Glutamatergic neuron (in vitro differentiated cells): ENCODE data around the gene PIK3R5. TPM values are rescaled to one million over a fixed set of nuclear protein-coding genes. Genes with fewer than 3 reads are reported as not detected.

Source experiments
- DNase-seq: peaks from one replicate; pipeline ENCODE4 v3.0.0; 2022
- H3K27ac Mint-ChIP-seq: one replicate; pipeline ENCODE4 v1.8.0; 2020; ENCODE audit warnings: mild to moderate bottlenecking, mixed read lengths, inconsistent platforms; ENCODE audit not compliant: unreplicated experiment
- H3K27me3 Mint-ChIP-seq: one replicate; pipeline ENCODE4 v1.8.0; 2020; ENCODE audit warnings: mild to moderate bottlenecking, moderate library complexity, mixed read lengths, inconsistent platforms; ENCODE audit not compliant: unreplicated experiment
- H3K36me3 Mint-ChIP-seq: one replicate; pipeline ENCODE4 v1.8.0; 2020; ENCODE audit warnings: mild to moderate bottlenecking, mixed read lengths, inconsistent platforms; ENCODE audit not compliant: unreplicated experiment
- H3K4me1 Mint-ChIP-seq: one replicate; pipeline ENCODE4 v1.8.0; 2020; ENCODE audit warnings: mild to moderate bottlenecking, low read depth, mixed read lengths, inconsistent platforms; ENCODE audit not compliant: unreplicated experiment
- H3K4me3 Mint-ChIP-seq: one replicate; pipeline ENCODE4 v1.8.0; 2020; ENCODE audit warnings: mild to moderate bottlenecking, mixed read lengths, inconsistent platforms; ENCODE audit not compliant: unreplicated experiment
- H3K9me3 Mint-ChIP-seq: one replicate; pipeline ENCODE4 v1.8.0; 2020; ENCODE audit warnings: mild to moderate bottlenecking, moderate library complexity, mixed read lengths, inconsistent platforms; ENCODE audit not compliant: unreplicated experiment
- total RNA-seq: library from RNA; stranded (reverse); fragmentation: NEBNext Ultra II Directional; extraction: Animal tissue kit (Norgen Biotek cat#: 25700); gene quantifications from one replicate; pipeline ENCODE4 v1.2.1, GENCODE V29; 2021; ENCODE audit not compliant: unreplicated experiment
- TF ChIP-seq, protein P1 (sequence below): fragments of 200-600 bp; sonication (generic); IDR thresholded peaks from one replicate; pipeline ENCODE4 v1.5.0; 2021; ENCODE audit not compliant: partially characterized antibody, unreplicated experiment

PIK3R5 gene
- total RNA-seq, 1 donor from 2014 or later, result not detected

GRCh38 chr17:8831234-8831849, 134.2 kb downstream of the PIK3R5 start:
- Mint-ChIP-seq H3K27ac (no peak overlapping the region), H3K36me3 (no peaks in the 10 kb centered on the region), H3K4me3 (no peak overlapping the region), H3K9me3 (peaks cover 8% of the 10 kb centered on the region), H3K27me3 (no peaks in the 10 kb centered on the region), H3K4me1 (no peaks in the 10 kb centered on the region)
- TF ChIP-seq, protein P1, sequence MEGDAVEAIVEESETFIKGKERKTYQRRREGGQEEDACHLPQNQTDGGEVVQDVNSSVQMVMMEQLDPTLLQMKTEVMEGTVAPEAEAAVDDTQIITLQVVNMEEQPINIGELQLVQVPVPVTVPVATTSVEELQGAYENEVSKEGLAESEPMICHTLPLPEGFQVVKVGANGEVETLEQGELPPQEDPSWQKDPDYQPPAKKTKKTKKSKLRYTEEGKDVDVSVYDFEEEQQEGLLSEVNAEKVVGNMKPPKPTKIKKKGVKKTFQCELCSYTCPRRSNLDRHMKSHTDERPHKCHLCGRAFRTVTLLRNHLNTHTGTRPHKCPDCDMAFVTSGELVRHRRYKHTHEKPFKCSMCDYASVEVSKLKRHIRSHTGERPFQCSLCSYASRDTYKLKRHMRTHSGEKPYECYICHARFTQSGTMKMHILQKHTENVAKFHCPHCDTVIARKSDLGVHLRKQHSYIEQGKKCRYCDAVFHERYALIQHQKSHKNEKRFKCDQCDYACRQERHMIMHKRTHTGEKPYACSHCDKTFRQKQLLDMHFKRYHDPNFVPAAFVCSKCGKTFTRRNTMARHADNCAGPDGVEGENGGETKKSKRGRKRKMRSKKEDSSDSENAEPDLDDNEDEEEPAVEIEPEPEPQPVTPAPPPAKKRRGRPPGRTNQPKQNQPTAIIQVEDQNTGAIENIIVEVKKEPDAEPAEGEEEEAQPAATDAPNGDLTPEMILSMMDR, result no peak
- DNase-seq, result no peak

GRCh38 chr17:8830141-8830540, 135.4 kb downstream of the PIK3R5 start:
- TF ChIP-seq, protein P1, result no peak
- no peak for DNase-seq
- H3K27ac Mint-ChIP-seq, result no peak overlapping the region

DNA sequence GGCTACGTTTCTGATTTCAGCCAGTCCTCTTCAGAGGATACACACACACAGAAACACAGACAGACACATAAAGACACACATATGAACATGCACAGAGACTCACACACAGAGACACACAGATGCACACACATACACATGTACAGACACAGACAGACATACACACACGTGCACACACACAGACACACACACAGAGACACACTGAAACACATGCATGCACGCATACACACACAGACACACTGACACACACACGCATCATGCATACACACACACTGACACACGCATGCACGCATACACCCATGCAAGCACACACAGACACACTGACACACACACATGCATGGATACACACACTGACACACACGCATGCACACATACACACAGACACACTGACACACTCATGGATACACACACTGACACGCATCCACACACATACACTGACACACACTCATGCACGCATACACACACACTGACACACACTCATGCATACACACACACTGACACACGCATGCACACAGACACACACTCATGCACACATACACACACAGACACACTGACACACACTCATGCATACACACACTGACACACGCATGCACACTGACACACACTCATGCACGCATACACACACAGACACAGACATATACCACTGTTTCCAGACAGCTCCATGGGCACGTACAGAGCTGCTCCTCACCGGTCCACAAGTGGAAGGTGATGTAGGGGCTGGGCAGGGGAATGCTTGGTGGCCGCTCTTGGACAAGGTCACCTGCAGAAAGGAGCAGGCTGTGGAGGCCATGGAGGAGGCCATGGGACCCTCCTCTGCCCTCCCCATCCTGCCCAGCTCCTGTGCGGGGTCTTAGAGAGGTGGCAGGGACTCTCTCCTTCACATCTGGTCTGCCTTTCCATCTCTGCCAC, 136.2 kb downstream of the PIK3R5 start:
- H3K4me1 Mint-ChIP-seq, result no peaks in the 10 kb centered on the region
- H3K27ac Mint-ChIP-seq, result no peak overlapping the region
- H3K9me3 Mint-ChIP-seq, result peaks cover 7% of the 10 kb centered on the region
- TF ChIP-seq, protein P1, result no peak
- H3K27me3 Mint-ChIP-seq, result no peaks in the 10 kb centered on the region
- H3K4me3 Mint-ChIP-seq, result no peak overlapping the region
- DNase-seq, result no peak
- no peaks in the 10 kb centered on the region for H3K36me3 Mint-ChIP-seq

More at GRCh38 chr17:8830141-8830540, 135.4 kb downstream of the PIK3R5 start:
- Mint-ChIP-seq H3K36me3 (no peaks in the 10 kb centered on the region), H3K4me3 (no peak overlapping the region), H3K27me3 (no peaks in the 10 kb centered on the region), H3K4me1 (no peaks in the 10 kb centered on the region), H3K9me3 (peaks cover 8% of the 10 kb centered on the region)

Other genes starting within 250 kb of the PIK3R5 start
- not detected for gene CCDC42, start 220.9 kb downstream of the PIK3R5 start, total RNA-seq
- gene SPDYE4, start 207.2 kb downstream of the PIK3R5 start, total RNA-seq, result not detected
- not detected for gene MFSD6L, start 166.3 kb downstream of the PIK3R5 start, total RNA-seq
- not detected for gene PIK3R6, start 98.0 kb downstream of the PIK3R5 start, total RNA-seq
- gene NTN1, start 55.8 kb upstream of the PIK3R5 start, total RNA-seq, result 0.76 TPM